GM19043 (cell line): ENCODE data around the gene IQCE.
A peak's percentile ranks its signal among the peaks of the same experiment; 100 is the strongest.

Experiments used
- ATAC-seq: cut with Tn5 transposase; IDR thresholded peaks from one replicate; pipeline ENCODE4 v1.9.1; 2021; ENCODE audit warnings: low read depth; ENCODE audit not compliant: unreplicated experiment

IQCE gene

GRCh38 chr7:2558629-2559282, at the start of gene IQCE:
TSS of gene IQCE (plus strand) at chr7:2558979. CDS start at chr7:2559182, 203 bp downstream.
- ATAC-seq, result peak; percentile 49

GRCh38 chr7:2509298-2509906, 49.4 kb upstream of the IQCE start:
- no peak for ATAC-seq

DNA sequence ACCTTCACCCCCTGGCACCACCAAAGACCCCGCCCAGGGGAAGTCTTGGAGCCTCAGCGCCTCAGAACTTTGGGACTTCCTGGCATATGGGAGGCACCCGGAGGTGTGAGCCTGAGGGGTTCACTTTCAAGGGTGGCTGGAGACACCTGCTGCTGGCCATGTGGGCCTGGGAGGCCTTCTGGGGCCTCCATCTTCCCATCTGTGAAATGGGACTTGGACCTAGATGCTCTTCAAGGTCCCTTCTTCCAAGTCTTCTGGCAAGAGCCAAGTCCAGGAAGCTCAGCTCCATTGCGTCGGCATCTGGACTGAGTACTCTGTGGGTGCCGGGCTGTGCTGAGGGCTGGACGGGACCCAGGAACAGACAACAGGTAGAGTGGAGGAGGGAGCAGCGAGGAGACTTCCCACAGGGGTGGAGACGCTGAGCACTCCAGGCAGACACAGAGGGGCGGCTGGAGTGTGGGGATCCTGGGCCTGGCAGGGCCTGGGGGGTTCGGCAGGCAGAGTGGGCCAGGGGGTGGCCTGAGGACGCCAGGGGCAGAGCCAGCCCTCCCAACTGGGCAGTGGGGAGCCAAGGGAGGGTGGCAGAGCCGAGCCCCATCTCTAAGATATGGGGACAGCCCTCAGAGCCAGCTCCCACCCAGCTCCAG, 48.5 kb upstream of the IQCE start:
- no peak for ATAC-seq

- no peak for ATAC-seq
Measured at GRCh38 chr7:2510909-2511768, 47.6 kb upstream of the IQCE start.

- ATAC-seq, result no peak
Measured at GRCh38 chr7:2511769-2512168, 47.0 kb upstream of the IQCE start.

- ATAC-seq, result no peak
Measured at GRCh38 chr7:2512179-2512661, 46.6 kb upstream of the IQCE start.

- ATAC-seq, result no peak
Measured at GRCh38 chr7:2512713-2513112, 46.1 kb upstream of the IQCE start.

DNA sequence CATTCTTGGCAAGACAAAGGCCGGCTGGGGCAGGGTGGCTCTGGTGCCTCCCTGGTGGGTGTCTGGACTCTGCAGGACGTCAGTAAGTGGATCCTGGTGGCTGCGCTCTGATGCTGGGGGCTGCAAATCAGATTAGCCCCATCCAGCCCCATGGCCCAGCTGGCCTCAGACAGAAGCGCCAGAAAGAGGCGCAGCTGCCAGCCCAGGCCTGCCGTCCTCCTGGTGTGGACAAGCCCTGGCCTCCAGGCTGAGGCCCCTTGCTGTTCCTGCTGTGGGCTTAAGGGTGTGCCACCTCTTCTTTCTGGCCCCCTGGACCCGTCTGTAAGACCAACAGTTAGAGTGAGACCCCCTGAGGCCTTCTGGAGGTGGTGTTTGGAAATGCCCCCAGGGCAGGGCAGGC, 45.1 kb upstream of the IQCE start:
- no peak for ATAC-seq

- ATAC-seq, result no peak
Measured at GRCh38 chr7:2514473-2515423, 44.0 kb upstream of the IQCE start.

DNA sequence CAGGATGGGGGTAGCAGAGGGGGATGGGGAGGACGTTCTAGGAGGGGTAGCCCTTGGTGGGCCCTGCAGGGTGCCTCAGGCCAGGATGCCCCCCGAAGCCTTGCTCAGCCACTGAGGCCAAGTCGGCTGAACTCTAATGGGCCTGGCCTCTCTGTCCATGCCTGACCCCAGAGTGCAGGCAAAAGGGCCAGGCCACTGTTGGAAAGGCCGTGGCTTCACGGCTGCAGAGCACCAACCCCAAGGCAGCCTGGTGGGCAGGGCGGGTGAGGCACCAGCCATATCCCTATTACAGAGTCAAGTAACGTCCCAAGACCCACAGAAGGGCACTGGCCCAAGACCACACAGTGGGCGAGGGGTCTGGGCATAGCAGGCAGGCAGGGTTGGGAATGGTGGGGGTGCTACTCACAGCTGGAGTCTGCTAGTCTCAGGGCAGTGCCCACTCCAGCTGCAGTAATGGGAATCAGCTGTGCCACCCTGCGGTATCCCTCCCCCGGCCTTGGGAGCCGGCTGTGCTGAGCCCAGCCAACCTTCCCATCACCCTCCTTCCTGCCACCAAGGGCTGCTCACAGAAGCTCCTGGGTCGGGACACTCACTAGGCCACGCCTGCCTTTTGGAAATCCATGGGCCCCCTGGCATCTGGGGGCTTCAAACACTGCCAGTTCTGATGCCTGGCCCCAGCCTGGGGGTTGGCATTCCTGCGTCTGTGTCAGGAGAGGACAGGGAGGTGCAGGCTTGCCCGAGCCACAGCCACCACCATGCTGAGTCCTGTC, 43.2 kb upstream of the IQCE start:
- ATAC-seq, result no peak

DNA sequence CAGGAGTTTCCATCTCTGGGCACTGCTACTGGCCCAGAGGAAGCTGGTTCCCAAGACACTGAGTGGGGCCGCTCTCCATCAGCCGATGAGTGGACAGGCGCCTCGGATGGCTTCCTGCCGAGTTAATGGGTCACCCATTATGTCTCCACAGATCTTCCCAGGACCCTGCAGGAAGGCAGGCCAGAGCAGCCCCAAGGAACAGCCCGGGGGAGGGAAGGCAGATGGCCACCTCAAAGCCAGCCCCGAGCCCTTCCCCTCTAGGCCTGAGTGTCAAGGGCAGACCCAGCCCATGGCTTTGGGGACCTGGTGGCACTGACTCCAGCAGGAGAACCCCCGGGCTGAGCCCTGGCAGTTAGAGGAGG, 42.6 kb upstream of the IQCE start:
- no peak for ATAC-seq

GRCh38 chr7:2517026-2517425, 41.8 kb upstream of the IQCE start:
- no peak for ATAC-seq

DNA sequence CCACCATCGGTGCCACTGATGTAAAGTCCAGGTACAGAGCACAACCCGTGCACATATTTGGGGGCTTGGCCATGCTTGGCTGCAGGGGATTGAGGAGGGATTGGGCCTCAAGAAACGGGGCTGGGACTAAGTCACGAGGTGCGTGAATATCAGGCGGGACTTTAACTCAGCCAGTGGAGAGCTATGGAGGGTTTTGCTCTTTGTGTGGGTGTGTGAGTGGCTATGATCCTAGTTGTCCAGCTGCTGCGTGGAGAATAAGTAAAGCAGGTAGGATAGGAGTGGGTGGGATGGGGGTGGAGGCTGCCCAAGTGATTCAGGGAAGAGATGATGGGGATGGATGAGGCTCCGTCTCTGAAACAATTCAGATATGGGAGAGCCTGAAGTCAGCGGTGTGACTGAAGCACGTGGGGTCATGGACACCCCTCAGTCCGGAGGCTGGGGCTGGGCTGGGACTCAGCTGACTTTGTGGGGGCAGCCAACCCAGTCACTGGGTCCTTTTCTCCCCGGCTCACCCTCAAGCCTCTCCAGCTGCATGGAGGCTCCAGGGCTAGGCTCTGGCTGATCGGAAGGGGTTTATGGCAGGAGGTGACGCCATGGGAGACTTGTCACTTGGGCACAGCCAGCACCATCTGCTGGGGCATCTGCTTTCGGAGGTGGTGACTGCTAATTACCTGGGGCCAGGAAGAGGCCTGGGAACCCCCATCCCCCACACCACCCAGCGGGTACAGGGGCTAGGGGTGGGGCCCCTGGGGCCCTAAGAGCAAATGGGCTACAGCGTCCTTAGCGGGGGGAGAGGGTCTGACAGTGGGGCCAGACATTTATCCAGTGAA, 40.9 kb upstream of the IQCE start:
- ATAC-seq, result no peak

DNA sequence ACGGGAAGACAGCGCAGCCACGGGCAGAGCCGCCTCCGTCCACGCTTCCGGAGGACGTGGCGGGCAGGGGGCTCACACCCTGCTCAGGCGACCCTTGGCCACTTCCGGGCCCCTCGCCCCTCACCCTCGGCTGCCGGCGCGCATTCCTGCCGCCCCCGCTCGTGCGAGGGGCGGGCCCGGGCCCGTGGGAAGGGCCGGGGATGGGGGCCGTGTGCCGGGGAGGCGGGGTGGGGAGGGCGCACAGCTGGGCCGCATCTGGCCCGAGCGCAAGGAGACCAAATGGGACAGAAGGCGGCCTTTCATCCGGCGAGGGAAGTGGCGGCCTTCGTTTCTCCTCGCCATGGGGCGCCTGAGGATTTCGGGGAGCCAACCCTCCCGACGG, 40.1 kb upstream of the IQCE start:
- ATAC-seq, result no peak

DNA sequence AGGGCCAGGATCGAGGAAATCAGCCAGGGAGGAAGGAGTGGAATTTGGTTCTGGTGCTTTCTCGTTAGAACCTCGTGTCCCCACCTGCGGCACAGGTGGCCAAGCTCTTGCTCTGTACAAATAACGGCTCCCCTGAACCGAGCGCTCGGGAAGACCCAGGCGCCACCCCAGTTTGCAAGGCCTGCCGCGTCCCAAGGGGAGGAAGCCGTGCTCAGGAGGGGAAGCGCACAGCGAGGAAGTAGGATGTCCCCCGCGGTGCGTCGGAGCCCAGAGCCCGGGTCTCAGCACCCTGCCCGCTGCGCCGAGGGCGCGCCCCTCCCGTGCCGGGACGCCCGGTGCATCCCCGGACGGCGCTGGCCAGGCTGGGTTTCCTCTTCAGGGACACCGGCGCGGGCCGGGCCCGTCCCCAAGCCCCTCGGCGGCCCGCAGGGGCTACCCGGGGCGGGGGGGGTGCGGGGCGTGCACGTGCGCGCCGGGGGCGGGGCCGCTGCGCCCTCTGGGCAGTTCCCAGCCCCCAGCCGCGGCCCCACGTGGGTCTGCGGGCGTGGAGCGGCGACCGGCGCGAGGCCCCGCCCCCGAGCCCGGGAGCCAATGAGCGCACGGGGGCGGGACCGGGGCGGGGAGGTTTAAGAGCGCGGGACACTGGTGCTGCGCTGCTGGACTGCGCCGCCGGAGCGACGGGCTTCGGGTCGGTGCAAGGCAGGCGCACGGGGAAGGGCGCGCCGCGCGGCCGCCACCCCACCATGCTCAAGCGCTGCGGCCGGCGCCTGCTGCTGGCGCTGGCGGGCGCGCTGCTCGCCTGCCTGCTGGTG, 39.5 kb upstream of the IQCE start, which contains the start of gene LFNG:
TSS of gene LFNG (plus strand) at position 656 of the 812 bp plus-strand sequence. CDS start at position 744, 88 bp downstream.
- ATAC-seq, result peak; percentile 68

GRCh38 chr7:2520131-2520760, 38.5 kb upstream of the IQCE start:
- no peak for ATAC-seq

DNA sequence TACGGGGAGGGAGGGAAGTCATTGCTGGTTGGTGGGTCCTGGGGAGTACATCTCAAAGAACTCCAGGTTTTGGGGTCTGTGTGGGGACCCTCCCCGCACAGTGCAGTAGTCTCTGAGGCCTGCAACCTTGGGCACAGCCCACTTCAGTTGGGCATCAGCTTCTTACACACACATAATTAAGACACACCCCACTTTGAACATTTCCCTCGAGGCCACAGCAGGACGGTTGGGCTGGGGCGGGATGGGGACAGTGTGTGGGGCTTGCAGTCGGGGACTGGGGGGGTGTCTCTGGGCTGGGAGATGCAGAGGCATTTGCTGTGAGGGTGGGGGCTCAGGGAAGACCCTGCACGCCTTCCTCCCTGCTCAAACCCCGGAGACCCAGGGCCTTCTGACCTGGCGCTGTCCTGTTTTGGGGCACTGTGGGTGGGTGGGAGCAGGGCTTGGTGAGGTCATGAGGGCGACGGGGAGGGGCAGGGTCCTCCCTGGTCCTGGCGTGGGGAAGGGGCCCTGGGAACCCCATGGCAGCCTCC, 38.0 kb upstream of the IQCE start:
- ATAC-seq, result no peak
